Mesenchymal stem cell (in vitro differentiated cells and primary cell): ENCODE results near the gene KCNG2.
"Not testable (repeated sequence)": the region's sequence is repeated elsewhere in the genome, so short reads cannot be mapped to it uniquely, and the experiment has no call there.

Experiments
- DNase-seq: peaks from one replicate; pipeline ENCODE4 v3.0.0-alpha.2; 2013
- H2AFZ ChIP-seq: one replicate; pipeline ENCODE4 v1.6.1; 2013; ENCODE audit warnings: low read depth, mild to moderate bottlenecking, control low read depth, inconsistent platforms, low read length, moderate library complexity
- H2AK5ac ChIP-seq: 2 replicates; pipeline ENCODE4 v1.6.1; 2013; ENCODE audit warnings: low read length, moderate library complexity, mild to moderate bottlenecking, inconsistent platforms; ENCODE audit not compliant: severe bottlenecking
- H2BK120ac ChIP-seq: one replicate; pipeline ENCODE4 v1.6.1; 2013; ENCODE audit warnings: low read depth, mild to moderate bottlenecking, inconsistent platforms, low read length, moderate library complexity
- H2BK12ac ChIP-seq, 2 experiments: one replicate each; pipeline ENCODE4 v1.6.1; 2013; ENCODE audit warnings: inconsistent platforms in 2 of 2, low read length in 2 of 2, mild to moderate bottlenecking in 2 of 2, moderate library complexity in 2 of 2, control low read depth in 1 of 2
- H2BK15ac ChIP-seq: one replicate; pipeline ENCODE4 v1.6.1; 2013; ENCODE audit warnings: mild to moderate bottlenecking, low read depth, inconsistent platforms; ENCODE audit not compliant: poor library complexity, severe bottlenecking
- H2BK5ac ChIP-seq: 2 replicates; pipeline ENCODE4 v1.6.1; 2013; ENCODE audit warnings: low read depth, mild to moderate bottlenecking, low read length, control low read depth, inconsistent platforms; ENCODE audit not compliant: poor library complexity, severe bottlenecking
- H3K14ac ChIP-seq, 2 experiments: one replicate each; pipeline ENCODE4 v1.6.1; 2013; ENCODE audit warnings: inconsistent platforms in 2 of 2, low read length in 2 of 2, control low read depth in 1 of 2, mild to moderate bottlenecking in 1 of 2, moderate library complexity in 1 of 2
- H3K18ac ChIP-seq, 2 experiments: one replicate each; pipeline ENCODE4 v1.6.1; 2013; ENCODE audit warnings: inconsistent platforms in 2 of 2, low read length in 2 of 2, control low read depth in 1 of 2, low read depth in 1 of 2, mild to moderate bottlenecking in 1 of 2
- H3K23ac ChIP-seq, 2 experiments: one replicate each; pipeline ENCODE4 v1.6.1; 2013; ENCODE audit warnings: inconsistent platforms in 2 of 2, low read length in 2 of 2, mild to moderate bottlenecking in 2 of 2, moderate library complexity in 2 of 2, control low read depth in 1 of 2
- H3K27ac ChIP-seq: 2 replicates; pipeline ENCODE4 v1.5.1; 2013; ENCODE audit warnings: mild to moderate bottlenecking, moderate library complexity, low read length, control low read depth, inconsistent platforms; ENCODE audit not compliant: poor library complexity, severe bottlenecking
- H3K27me3 ChIP-seq, 2 experiments: 2 replicates each; pipeline versions ENCODE4 v1.6.1 to v1.7.0; 2013; ENCODE audit warnings: low read length in 2 of 2, mild to moderate bottlenecking in 2 of 2, moderate library complexity in 2 of 2, control low read depth in 1 of 2, inconsistent platforms in 1 of 2; ENCODE audit not compliant: control insufficient read depth in 1 of 2, insufficient read depth in 1 of 2
- H3K36me3 ChIP-seq, 2 experiments: 2 replicates each; pipeline versions ENCODE4 v1.6.1 to v1.7.0; 2013; ENCODE audit warnings: low read length in 2 of 2, control low read depth in 1 of 2, inconsistent platforms in 1 of 2, low read depth in 1 of 2, mild to moderate bottlenecking in 1 of 2; ENCODE audit not compliant: insufficient read depth in 2 of 2, control insufficient read depth in 1 of 2
- H3K4ac ChIP-seq, 2 experiments: one replicate each; pipeline ENCODE4 v1.6.1; 2013; ENCODE audit warnings: inconsistent platforms in 2 of 2, low read length in 2 of 2, mild to moderate bottlenecking in 2 of 2, moderate library complexity in 2 of 2, control low read depth in 1 of 2, low read depth in 1 of 2
- H3K4me1 ChIP-seq: 2 replicates; pipeline ENCODE4 v1.6.1; 2013; ENCODE audit warnings: low read depth, low read length, control low read depth; ENCODE audit not compliant: control insufficient read depth, insufficient read depth
- H3K4me2 ChIP-seq: 2 replicates; pipeline ENCODE4 v1.6.1; 2013; ENCODE audit warnings: low read length, mild to moderate bottlenecking, inconsistent platforms; ENCODE audit not compliant: poor library complexity, severe bottlenecking
- H3K4me3 ChIP-seq, 2 experiments: 2 replicates each; pipeline versions ENCODE4 v1.5.1 to v1.7.0; 2013; ENCODE audit warnings: low read length in 2 of 2, mild to moderate bottlenecking in 2 of 2, control low read depth in 1 of 2, low read depth in 1 of 2; ENCODE audit not compliant: insufficient read depth in 1 of 2
- H3K79me1 ChIP-seq: replicated peaks from 2 replicates; pipeline ENCODE4 v1.6.1; 2013; ENCODE audit warnings: mild to moderate bottlenecking, control low read depth, low read length, inconsistent platforms; ENCODE audit not compliant: poor library complexity, severe bottlenecking
- H3K9ac ChIP-seq: 2 replicates; pipeline ENCODE4 v1.7.0; 2013; ENCODE audit warnings: mild to moderate bottlenecking, low read length, moderate library complexity
- H3K9me3 ChIP-seq: 2 replicates; pipeline ENCODE4 v1.7.0; 2013; ENCODE audit warnings: mild to moderate bottlenecking, low read length; ENCODE audit not compliant: control insufficient read depth
- H4K8ac ChIP-seq: one replicate; pipeline ENCODE4 v1.6.1; 2013; ENCODE audit warnings: inconsistent platforms, mild to moderate bottlenecking, low read length, moderate library complexity
- H4K91ac ChIP-seq: one replicate; pipeline ENCODE4 v1.6.1; 2013; ENCODE audit warnings: mild to moderate bottlenecking, low read length, inconsistent platforms
- WGBS: methylation state at CpG from one replicate; pipeline ENCODE4 v1.1.7; 2013; ENCODE audit warnings: mixed read lengths; 5-methylcytosine and 5-hydroxymethylcytosine counted together

Gene KCNG2

DNA sequence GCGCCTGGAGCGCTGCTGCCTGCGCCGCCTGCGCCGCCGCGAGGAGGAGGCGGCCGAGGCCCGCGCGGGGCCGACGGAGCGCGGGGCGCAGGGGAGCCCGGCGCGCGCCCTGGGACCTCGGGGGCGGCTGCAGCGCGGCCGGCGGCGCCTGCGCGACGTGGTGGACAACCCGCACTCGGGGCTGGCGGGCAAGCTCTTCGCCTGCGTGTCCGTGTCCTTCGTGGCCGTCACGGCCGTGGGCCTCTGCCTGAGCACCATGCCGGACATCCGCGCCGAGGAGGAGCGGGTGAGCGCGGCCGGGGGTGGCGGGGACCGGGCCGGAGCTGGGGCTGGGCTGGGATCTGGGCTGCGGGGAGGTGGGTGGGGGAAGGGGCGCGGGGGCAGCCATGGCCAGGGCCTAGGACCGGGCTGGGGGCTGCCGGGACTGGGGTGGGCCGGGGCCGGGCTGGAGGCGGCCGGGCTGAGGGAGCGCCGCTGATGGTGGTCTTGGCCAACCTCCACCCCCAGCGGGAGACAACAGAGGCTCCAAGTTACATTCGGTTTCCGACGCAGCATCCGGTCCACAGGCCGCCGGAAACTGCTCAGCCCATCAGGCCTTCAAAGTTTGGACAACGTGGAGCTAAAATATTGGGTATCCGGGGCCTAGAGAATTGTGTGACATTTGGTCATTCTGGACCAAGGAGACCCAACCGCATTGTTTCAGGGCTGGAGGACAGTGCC, 66.4 kb downstream of the KCNG2 start:
- no peak overlapping the region for H3K27ac ChIP-seq
- no peak overlapping the region for H3K14ac ChIP-seq
- 90% methylated on average over 64 of the region's 74 CpGs for WGBS
- no peak overlapping the region for H3K4me2 ChIP-seq
- H3K4ac ChIP-seq: no peak overlapping the region
- no peak overlapping the region for H2AK5ac ChIP-seq
- no peak overlapping the region for H3K9ac ChIP-seq
- no peak overlapping the region for H4K8ac ChIP-seq
- no peak overlapping the region for H2BK5ac ChIP-seq
- no peak overlapping the region for H3K23ac ChIP-seq
- no peaks in the 10 kb centered on the region for H3K79me1 ChIP-seq
- H3K18ac ChIP-seq: no peak overlapping the region
- H3K27me3 ChIP-seq: peaks cover 0 to 8% of the 10 kb centered on the region in 2 experiments
- H2AFZ ChIP-seq: no peak overlapping the region
- H3K36me3 ChIP-seq: no peaks in the 10 kb centered on the region
- H2BK120ac ChIP-seq: no peak overlapping the region
- peaks cover 8% of the 10 kb centered on the region for H3K9me3 ChIP-seq
- no peak for DNase-seq
- H3K4me1 ChIP-seq: no peaks in the 10 kb centered on the region
- no peak overlapping the region for H4K91ac ChIP-seq
- H3K4me3 ChIP-seq: no peak overlapping the region
- no peak overlapping the region for H2BK12ac ChIP-seq
- no peak overlapping the region for H2BK15ac ChIP-seq

DNA sequence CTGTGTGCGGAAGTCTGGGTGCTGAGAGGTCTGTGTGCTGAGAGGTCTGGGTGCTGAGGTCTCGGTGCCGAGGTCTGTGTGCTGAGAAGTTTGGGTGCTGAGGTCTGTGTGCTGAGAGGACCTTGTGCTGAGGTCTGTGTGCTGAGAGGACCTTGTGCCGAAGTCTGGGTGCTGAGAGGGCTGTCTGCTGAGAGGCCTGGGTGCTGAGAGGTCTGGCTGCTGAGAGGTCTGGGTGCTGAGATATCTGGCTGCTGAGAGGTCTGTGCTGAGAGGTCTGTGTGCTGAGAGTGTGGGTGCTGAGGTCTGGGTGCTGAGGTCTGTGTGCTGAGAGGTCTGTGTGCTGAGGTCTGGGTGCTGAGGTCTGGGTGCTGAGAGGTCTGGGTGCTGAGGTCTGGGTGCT, 67.2 kb downstream of the KCNG2 start:
- H3K9me3 ChIP-seq, H2BK5ac ChIP-seq, H2AK5ac ChIP-seq, H3K18ac ChIP-seq, H3K4me3 ChIP-seq, H4K8ac ChIP-seq, H3K4ac ChIP-seq, H2AFZ ChIP-seq, H2BK15ac ChIP-seq, H3K79me1 ChIP-seq, H2BK120ac ChIP-seq, H3K14ac ChIP-seq, H3K4me2 ChIP-seq, H3K27me3 ChIP-seq, H3K36me3 ChIP-seq, DNase-seq, H2BK12ac ChIP-seq, H3K27ac ChIP-seq, H3K9ac ChIP-seq, H3K4me1 ChIP-seq, H4K91ac ChIP-seq, H3K23ac ChIP-seq: not testable (repeated sequence)
- 87% methylated on average over 4 of the region's 4 CpGs for WGBS

DNA sequence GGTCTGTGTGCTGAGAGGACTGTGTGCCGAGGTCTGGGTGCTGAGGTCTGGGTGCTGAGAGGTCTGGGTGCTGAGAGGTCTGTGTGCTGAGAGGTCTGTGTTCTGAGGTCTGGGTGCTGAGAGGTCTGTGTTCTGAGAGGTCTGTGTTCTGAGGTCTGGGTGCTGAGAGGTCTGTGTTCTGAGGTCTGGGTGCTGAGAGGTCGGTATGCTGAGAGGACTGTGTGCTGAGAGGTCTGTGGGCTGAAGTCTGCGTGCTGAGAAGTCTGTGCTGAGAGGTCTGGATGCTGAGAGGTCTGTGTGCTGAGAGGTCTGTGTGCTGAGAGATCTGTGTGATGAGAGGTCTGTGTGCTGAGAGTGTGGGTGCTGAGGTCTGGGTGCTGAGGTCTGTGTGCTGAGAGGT, 68.2 kb downstream of the KCNG2 start:
- H3K4me2 ChIP-seq, H2AFZ ChIP-seq, H2BK5ac ChIP-seq, H2BK120ac ChIP-seq, H3K9me3 ChIP-seq, H2BK12ac ChIP-seq, H3K4ac ChIP-seq, H3K9ac ChIP-seq, H3K4me3 ChIP-seq, H2AK5ac ChIP-seq, H3K14ac ChIP-seq, DNase-seq, H2BK15ac ChIP-seq, H4K8ac ChIP-seq, H3K79me1 ChIP-seq, H3K18ac ChIP-seq, H3K23ac ChIP-seq, H3K36me3 ChIP-seq, H3K4me1 ChIP-seq, H4K91ac ChIP-seq, H3K27ac ChIP-seq: not testable (repeated sequence)
- H3K27me3 ChIP-seq: peaks cover 0 to 13% of the 10 kb centered on the region in 2 experiments
- 67% methylated on average over 3 of the region's 3 CpGs for WGBS

DNA sequence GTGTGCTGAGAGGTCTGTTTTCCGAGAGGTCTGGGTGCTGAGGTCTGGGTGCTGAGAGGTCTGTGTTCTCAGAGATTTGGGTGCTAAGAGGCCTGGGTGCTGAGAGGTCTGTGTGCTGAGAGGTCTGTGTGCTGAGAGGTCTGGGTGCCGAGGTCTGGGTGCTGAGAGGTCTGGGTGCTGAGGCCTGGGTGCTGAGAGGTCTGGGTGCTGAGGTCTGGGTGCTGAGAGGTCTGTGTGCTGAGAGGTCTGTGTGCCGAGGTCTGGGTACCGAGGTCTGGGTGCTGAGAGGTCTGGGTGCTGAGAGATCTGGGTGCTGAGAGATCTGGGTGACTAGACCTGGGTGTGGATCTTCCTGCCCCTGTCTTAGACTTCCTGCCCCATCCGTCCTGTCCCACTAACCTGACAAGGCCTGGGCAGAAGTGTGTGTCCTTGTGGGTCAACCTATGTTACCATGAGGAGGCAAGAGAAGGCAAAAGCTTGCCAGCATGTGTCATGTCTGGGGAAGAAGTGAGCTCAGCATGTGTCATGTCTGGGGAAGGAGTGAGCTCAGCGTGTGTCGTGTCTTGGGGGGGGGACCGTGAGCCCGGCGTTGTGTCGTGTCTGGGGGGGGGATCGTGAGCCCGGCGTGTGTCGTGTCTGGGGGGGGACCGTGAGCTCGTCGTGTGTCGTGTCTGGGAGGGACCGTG, 69.3 kb downstream of the KCNG2 start:
- Histone ChIP-seq H3K23ac (no peak overlapping the region), H3K27ac (no peak overlapping the region), H3K27me3 (peaks cover 0 to 20% of the 10 kb centered on the region in 2 experiments), H3K9me3 (peaks cover 5% of the 10 kb centered on the region), H2BK120ac (no peak overlapping the region), H2AFZ (no peak overlapping the region), H3K4me3 (no peak overlapping the region), H4K91ac (no peak overlapping the region), H3K4me2 (no peak overlapping the region), H3K9ac (no peak overlapping the region), H3K4ac (no peak overlapping the region), H2BK5ac (no peak overlapping the region), H4K8ac (no peak overlapping the region), H2AK5ac (no peak overlapping the region), H3K4me1 (peaks cover 3% of the 10 kb centered on the region), H3K18ac (no peak overlapping the region), H3K79me1 (no peaks in the 10 kb centered on the region), H3K36me3 (no peaks in the 10 kb centered on the region), H2BK12ac (no peak overlapping the region), H2BK15ac (no peak overlapping the region), H3K14ac (no peak overlapping the region)
- WGBS: 89% methylated on average over 19 of the region's 20 CpGs
- DNase-seq: no peak
